Activated CD8-positive, alpha-beta T cell treated with anti-CD3 and anti-CD28 coated beads, Interleukin-2, amount 10 ng/mL, durations not matched to agents 7 days and 5 days (primary cell): Measurements from ENCODE around the gene RANBP9. TPM values are rescaled to one million over a fixed set of nuclear protein-coding genes. Genes with fewer than 3 reads are reported as not detected.

Source experiments
- ATAC-seq: fragments of 150-1000 bp; cut with Tn5 transposase; one replicate; pipeline ENCODE4 v1.10.0; 2021; ENCODE audit warnings: moderate library complexity
- CTCF ChIA-PET: fragments of 350-600 bp; sonication (Branson Sonifier 250); formaldehyde crosslinking; loops from one replicate; lab custom pipeline; 2021; ENCODE audit warnings: antibody characterized with exemption; lab: Charles Lee
- POLR2A ChIA-PET: fragments of 350-600 bp; sonication (Branson Sonifier 250); formaldehyde crosslinking; loops from one replicate; lab custom pipeline; 2021; ENCODE audit warnings: antibody characterized with exemption; lab: Charles Lee
- DNase-seq: peaks from one replicate; pipeline ENCODE4 v3.0.0-alpha.2; 2020
- H3K27ac Mint-ChIP-seq: one replicate; pipeline ENCODE4 v1.8.0; 2021; ENCODE audit warnings: mild to moderate bottlenecking, mixed read lengths
- H3K27me3 Mint-ChIP-seq: one replicate; pipeline ENCODE4 v1.8.0; 2021; ENCODE audit warnings: low read depth, mixed read lengths
- H3K36me3 Mint-ChIP-seq: one replicate; pipeline ENCODE4 v1.8.0; 2021; ENCODE audit warnings: low read depth, mixed read lengths
- H3K4me1 Mint-ChIP-seq: one replicate; pipeline ENCODE4 v1.8.0; 2021; ENCODE audit warnings: low read depth, mixed read lengths
- H3K4me3 Mint-ChIP-seq: one replicate; pipeline ENCODE4 v1.8.0; 2021; ENCODE audit warnings: mild to moderate bottlenecking, mixed read lengths
- H3K9me3 Mint-ChIP-seq: one replicate; pipeline ENCODE4 v1.8.0; 2022; ENCODE audit warnings: mixed read lengths; ENCODE audit not compliant: insufficient read depth
- total RNA-seq, 2 experiments: library from RNA; stranded (reverse); gene quantifications; one replicate each; pipeline ENCODE4 v1.2.3, GENCODE V29; 2021

The RANBP9 gene
- total RNA-seq, 2 experiments from 2014 or later: 50.0 to 53.4 TPM

- H3K27me3 Mint-ChIP-seq: no peaks in the 10 kb centered on the region
- H3K36me3 Mint-ChIP-seq: peaks cover 24% of the 10 kb centered on the region
- ChIA-PET CTCF (interaction anchor here (0.8 to 5.0 kb wide), 14 partner anchors 13 to 136 kb away, joined by 3 to 36 read pairs (median 4); partner anchors contain the start of genes NOL7 and SIRT5), POLR2A (interaction anchor here (0.6 to 3.7 kb wide), 15 partner anchors 7 to 136 kb away, joined by 3 to 23 read pairs (median 3); partner anchors contain the start of genes NOL7 and SIRT5)
- ATAC-seq: peak; percentile 2
- peak overlapping the region; percentile 94 for H3K4me3 Mint-ChIP-seq
- peak; percentile 57 for DNase-seq
- H3K27ac Mint-ChIP-seq: peak overlapping the region; percentile 90
- peaks cover 49% of the 10 kb centered on the region for H3K4me1 Mint-ChIP-seq
- no peaks in the 10 kb centered on the region for H3K9me3 Mint-ChIP-seq
Measured at GRCh38 chr6:13710552-13711323, 897 bp downstream of the RANBP9 start.

- DNase-seq: peak; percentile 33
- Mint-ChIP-seq H3K4me1 (peaks cover 42% of the 10 kb centered on the region), H3K36me3 (peaks cover 26% of the 10 kb centered on the region), H3K9me3 (no peaks in the 10 kb centered on the region), H3K4me3 (peak overlapping the region; percentile 94), H3K27me3 (no peaks in the 10 kb centered on the region), H3K27ac (peak overlapping the region; percentile 90)
- ChIA-PET CTCF (interaction anchor here (0.8 to 5.0 kb wide), 13 partner anchors 12 to 336 kb away, joined by 3 to 36 read pairs (median 4); partner anchors contain the start of genes NOL7 and SIRT5), POLR2A (interaction anchor here (0.6 to 3.7 kb wide), 20 partner anchors 9 to 400 kb away, joined by 3 to 23 read pairs (median 4); partner anchors contain the start of genes NOL7, SIRT5 and TBC1D7)
- ATAC-seq: no peak
Measured at GRCh38 chr6:13709689-13710551, 1.7 kb downstream of the RANBP9 start.

GRCh38 chr6:13708736-13709135 is 2.9 kb downstream of the RANBP9 start:
- ATAC-seq (no peak), DNase-seq (no peak)
- ChIA-PET CTCF (interaction anchor here (0.8 to 5.0 kb wide), 9 partner anchors 11 to 337 kb away, joined by 3 to 36 read pairs (median 10); partner anchors contain the start of genes NOL7 and SIRT5), POLR2A (interaction anchor here (1.0 to 3.7 kb wide), 5 partner anchors 13 to 134 kb away, joined by 3 to 20 read pairs (median 4); partner anchors contain the start of genes NOL7 and SIRT5)
- H3K4me1 Mint-ChIP-seq: peaks cover 37% of the 10 kb centered on the region
- H3K36me3 Mint-ChIP-seq: peaks cover 25% of the 10 kb centered on the region
- H3K27me3 Mint-ChIP-seq: no peaks in the 10 kb centered on the region
- H3K4me3 Mint-ChIP-seq: peak overlapping the region; percentile 94
- no peaks in the 10 kb centered on the region for H3K9me3 Mint-ChIP-seq
- H3K27ac Mint-ChIP-seq: peak overlapping the region; percentile 67

- ChIA-PET CTCF (interaction anchor here (0.8 to 2.4 kb wide), 3 partner anchors 8 to 89 kb away, joined by 3 to 9 read pairs (median 4); partner anchors contain the start of gene NOL7), POLR2A (interaction anchor here (1.3 kb wide), 1 partner anchor 8 kb away, joined by 5 read pairs; the partner anchor contains the start of gene RANBP9)
- no peak for DNase-seq
- no peaks in the 10 kb centered on the region for H3K27me3 Mint-ChIP-seq
- H3K4me1 Mint-ChIP-seq: peaks cover 28% of the 10 kb centered on the region
- H3K9me3 Mint-ChIP-seq: no peaks in the 10 kb centered on the region
- H3K27ac Mint-ChIP-seq: no peak overlapping the region
- H3K36me3 Mint-ChIP-seq: peaks cover 19% of the 10 kb centered on the region
- no peak overlapping the region for H3K4me3 Mint-ChIP-seq
- no peak for ATAC-seq
Measured at GRCh38 chr6:13703496-13703895, 8.1 kb downstream of the RANBP9 start.

GRCh38 chr6:13702809-13703302 is 8.8 kb downstream of the RANBP9 start:
- ChIA-PET POLR2A (interaction anchor here (1.3 kb wide), 1 partner anchor 9 kb away, joined by 5 read pairs; the partner anchor contains the start of gene RANBP9), CTCF (interaction anchor here (1.0 kb wide), 1 partner anchor 88 kb away, joined by 4 read pairs; the partner anchor contains the start of gene NOL7)
- H3K27me3 Mint-ChIP-seq: no peaks in the 10 kb centered on the region
- ATAC-seq (peak; percentile 13), DNase-seq (no peak)
- H3K4me1 Mint-ChIP-seq: peaks cover 25% of the 10 kb centered on the region
- H3K9me3 Mint-ChIP-seq: no peaks in the 10 kb centered on the region
- H3K4me3 Mint-ChIP-seq: no peak overlapping the region
- H3K27ac Mint-ChIP-seq: no peak overlapping the region
- H3K36me3 Mint-ChIP-seq: peaks cover 23% of the 10 kb centered on the region

GRCh38 chr6:13700232-13700631 is 11.4 kb downstream of the RANBP9 start:
- H3K4me3 Mint-ChIP-seq: no peak overlapping the region
- DNase-seq: no peak

GRCh38 chr6:13698715-13699114 is 12.9 kb downstream of the RANBP9 start:
- ChIA-PET POLR2A (no interaction called here), CTCF (interaction anchor here (1.5 to 2.4 kb wide), 2 partner anchors 11 to 124 kb away, joined by 3 to 10 read pairs; partner anchors contain the start of gene SIRT5)
- peaks cover 51% of the 10 kb centered on the region for H3K4me1 Mint-ChIP-seq
- H3K27ac Mint-ChIP-seq: no peak overlapping the region
- H3K9me3 Mint-ChIP-seq: no peaks in the 10 kb centered on the region
- no peak overlapping the region for H3K4me3 Mint-ChIP-seq
- no peak for DNase-seq
- H3K36me3 Mint-ChIP-seq: peaks cover 43% of the 10 kb centered on the region
- no peaks in the 10 kb centered on the region for H3K27me3 Mint-ChIP-seq
- ATAC-seq: no peak

More at GRCh38 chr6:13700232-13700631, 11.4 kb downstream of the RANBP9 start:
- Mint-ChIP-seq H3K36me3 (peaks cover 32% of the 10 kb centered on the region), H3K27me3 (no peaks in the 10 kb centered on the region), H3K4me1 (peaks cover 40% of the 10 kb centered on the region), H3K9me3 (no peaks in the 10 kb centered on the region), H3K27ac (no peak overlapping the region)
- CTCF ChIA-PET: interaction anchor here (0.9 to 1.0 kb wide), 2 partner anchors 23 to 83 kb away, joined by 3 read pairs; no protein-coding TSS in a partner anchor
- POLR2A ChIA-PET: interaction anchor here (1.0 kb wide), 1 partner anchor 11 kb away, joined by 3 read pairs; the partner anchor contains the start of gene RANBP9
- no peak for ATAC-seq

- H3K9me3 Mint-ChIP-seq: no peaks in the 10 kb centered on the region
- DNase-seq (no peak), ATAC-seq (peak; percentile 29)
- CTCF ChIA-PET: interaction anchor here (0.8 to 2.4 kb wide), 5 partner anchors 10 to 123 kb away, joined by 3 to 10 read pairs (median 3); partner anchors contain the start of genes RANBP9 and SIRT5
- POLR2A ChIA-PET: interaction anchor here (4.0 kb wide), 1 partner anchor 13 kb away, joined by 20 read pairs; the partner anchor contains the start of gene RANBP9
- H3K4me3 Mint-ChIP-seq: no peak overlapping the region
- H3K27me3 Mint-ChIP-seq: no peaks in the 10 kb centered on the region
- peaks cover 48% of the 10 kb centered on the region for H3K36me3 Mint-ChIP-seq
- no peak overlapping the region for H3K27ac Mint-ChIP-seq
- H3K4me1 Mint-ChIP-seq: peaks cover 51% of the 10 kb centered on the region
Measured at GRCh38 chr6:13697857-13698256, 13.8 kb downstream of the RANBP9 start.

- H3K27ac Mint-ChIP-seq: no peak overlapping the region
- ChIA-PET CTCF (interaction anchor here (1.0 to 3.5 kb wide), 9 partner anchors 8 to 122 kb away, joined by 3 to 16 read pairs (median 6); partner anchors contain the start of genes NOL7 and SIRT5), POLR2A (interaction anchor here (1.3 to 4.0 kb wide), 3 partner anchors 9 to 80 kb away, joined by 5 to 20 read pairs (median 5); partner anchors contain the start of gene RANBP9)
- peaks cover 51% of the 10 kb centered on the region for H3K4me1 Mint-ChIP-seq
- DNase-seq: no peak
- no peaks in the 10 kb centered on the region for H3K9me3 Mint-ChIP-seq
- H3K4me3 Mint-ChIP-seq: no peak overlapping the region
- no peaks in the 10 kb centered on the region for H3K27me3 Mint-ChIP-seq
- ATAC-seq: no peak
- peaks cover 52% of the 10 kb centered on the region for H3K36me3 Mint-ChIP-seq
Measured at GRCh38 chr6:13696226-13696625, 15.4 kb downstream of the RANBP9 start.

GRCh38 chr6:13695252-13695651 is 16.4 kb downstream of the RANBP9 start:
- ATAC-seq (peak; percentile 30), DNase-seq (no peak)
- Mint-ChIP-seq H3K36me3 (peaks cover 55% of the 10 kb centered on the region), H3K27me3 (no peaks in the 10 kb centered on the region), H3K4me3 (no peak overlapping the region), H3K27ac (peak overlapping the region; percentile 71), H3K4me1 (peaks cover 51% of the 10 kb centered on the region), H3K9me3 (no peaks in the 10 kb centered on the region)
- CTCF ChIA-PET: interaction anchor here (0.9 to 3.5 kb wide), 12 partner anchors 8 to 121 kb away, joined by 3 to 16 read pairs (median 4); partner anchors contain the start of genes NOL7 and SIRT5
- POLR2A ChIA-PET: interaction anchor here (0.6 to 4.0 kb wide), 6 partner anchors 8 to 81 kb away, joined by 3 to 20 read pairs (median 4); partner anchors contain the start of genes NOL7 and RANBP9
